ENCODE results near the gene FTSJ1. TPM values are rescaled to one million over a fixed set of nuclear protein-coding genes. Genes with fewer than 3 reads are reported as not detected.

The FTSJ1 gene
- total RNA-seq, 4 donors from 2014 or later: 45.7 to 74.7 (median 56.1) TPM

DNA sequence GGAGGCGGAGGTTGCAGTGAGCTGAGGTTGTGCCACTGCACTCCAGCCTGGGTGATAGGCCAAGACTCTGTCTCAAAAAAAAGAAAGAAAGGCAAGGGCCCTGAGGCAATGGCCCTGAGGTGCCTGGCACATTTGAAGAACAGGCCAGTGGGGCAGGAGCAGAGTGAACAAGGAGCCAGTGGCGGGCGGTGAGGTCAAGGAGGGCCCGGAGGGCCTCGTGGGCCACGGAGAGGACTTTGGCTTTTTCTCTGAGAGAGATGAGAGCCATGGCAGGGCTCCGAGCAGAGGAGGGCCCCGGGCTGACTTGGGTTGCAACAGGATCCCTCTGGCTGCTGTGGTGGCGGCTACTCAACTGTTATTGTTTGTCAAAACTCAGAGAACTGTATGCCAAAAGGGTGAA, 13.3 kb downstream of the FTSJ1 start:
- TF ChIP-seq, protein P1, sequence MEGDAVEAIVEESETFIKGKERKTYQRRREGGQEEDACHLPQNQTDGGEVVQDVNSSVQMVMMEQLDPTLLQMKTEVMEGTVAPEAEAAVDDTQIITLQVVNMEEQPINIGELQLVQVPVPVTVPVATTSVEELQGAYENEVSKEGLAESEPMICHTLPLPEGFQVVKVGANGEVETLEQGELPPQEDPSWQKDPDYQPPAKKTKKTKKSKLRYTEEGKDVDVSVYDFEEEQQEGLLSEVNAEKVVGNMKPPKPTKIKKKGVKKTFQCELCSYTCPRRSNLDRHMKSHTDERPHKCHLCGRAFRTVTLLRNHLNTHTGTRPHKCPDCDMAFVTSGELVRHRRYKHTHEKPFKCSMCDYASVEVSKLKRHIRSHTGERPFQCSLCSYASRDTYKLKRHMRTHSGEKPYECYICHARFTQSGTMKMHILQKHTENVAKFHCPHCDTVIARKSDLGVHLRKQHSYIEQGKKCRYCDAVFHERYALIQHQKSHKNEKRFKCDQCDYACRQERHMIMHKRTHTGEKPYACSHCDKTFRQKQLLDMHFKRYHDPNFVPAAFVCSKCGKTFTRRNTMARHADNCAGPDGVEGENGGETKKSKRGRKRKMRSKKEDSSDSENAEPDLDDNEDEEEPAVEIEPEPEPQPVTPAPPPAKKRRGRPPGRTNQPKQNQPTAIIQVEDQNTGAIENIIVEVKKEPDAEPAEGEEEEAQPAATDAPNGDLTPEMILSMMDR (IDR thresholded peaks at IDR 0.05): no peak
- DNase-seq (ENCODE audit: low spot score) (no peak), ATAC-seq (ENCODE audit: low FRiP score) (no peak)

DNA sequence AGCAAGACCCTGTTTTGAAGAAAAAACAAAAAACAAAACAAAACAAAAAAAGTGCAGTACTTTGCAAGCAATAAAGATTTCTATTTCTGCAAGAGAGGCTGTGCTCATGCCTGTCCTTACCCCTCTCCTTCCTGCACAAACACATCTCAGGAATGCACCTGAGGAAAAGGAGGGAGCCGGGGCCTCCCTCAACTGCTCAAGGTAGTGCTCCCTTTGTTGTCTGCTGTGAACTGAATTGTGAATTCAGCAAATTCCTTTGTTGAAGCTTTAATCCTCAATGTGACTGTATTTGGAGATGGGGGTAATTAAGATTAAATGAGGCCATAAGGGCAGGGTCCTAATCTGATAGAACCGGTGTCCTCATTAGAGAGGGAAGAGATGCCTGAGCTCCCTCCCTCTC, 13.9 kb downstream of the FTSJ1 start:
- TF ChIP-seq, protein P1 (IDR thresholded peaks at IDR 0.05): no peak
- no peak for ATAC-seq (ENCODE audit: low FRiP score)
- DNase-seq (ENCODE audit: low spot score): no peak

DNA sequence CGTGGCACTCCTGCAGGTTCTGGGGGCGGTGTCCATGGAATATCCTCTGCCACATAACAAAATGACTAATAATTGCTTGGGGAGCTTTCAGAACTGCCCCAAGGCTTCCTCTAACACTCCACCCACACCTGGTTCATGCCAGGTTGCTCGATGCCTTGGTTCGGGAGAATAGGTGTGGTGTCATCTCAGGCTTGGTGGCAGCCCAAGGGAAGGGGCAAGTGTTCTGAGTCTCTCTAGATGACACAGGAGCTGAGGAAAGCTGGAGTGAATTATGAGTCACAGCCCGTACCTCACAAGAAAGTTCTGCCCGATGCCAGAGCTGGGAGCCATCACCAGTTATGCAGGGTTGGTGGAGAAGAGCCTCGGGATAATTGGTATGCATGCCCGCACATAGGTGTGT, 14.7 kb downstream of the FTSJ1 start:
- no peak for ATAC-seq (ENCODE audit: low FRiP score)
- DNase-seq (ENCODE audit: low spot score): no peak
- TF ChIP-seq, protein P1 (IDR thresholded peaks at IDR 0.05): no peak

DNA sequence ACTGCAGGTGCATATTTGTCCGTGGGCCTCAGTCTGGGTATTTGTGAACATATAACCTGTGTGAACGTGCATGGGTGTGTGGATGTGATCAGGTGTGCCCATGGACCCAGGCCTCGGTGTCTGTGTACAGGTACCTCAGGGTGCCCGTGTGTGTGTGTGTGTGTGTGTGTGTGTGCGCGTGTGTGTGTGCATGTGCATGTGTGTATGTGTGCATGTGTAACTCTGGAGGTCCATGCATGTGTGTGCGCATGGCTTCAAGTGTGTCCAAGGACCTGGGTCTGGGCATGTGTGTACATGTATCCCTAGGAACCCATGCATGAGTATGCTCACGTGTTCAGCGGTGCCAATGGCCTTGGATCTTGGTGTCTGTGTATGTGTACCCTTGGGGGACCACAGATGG, 15.8 kb downstream of the FTSJ1 start:
- ATAC-seq (ENCODE audit: low FRiP score): no peak
- DNase-seq (ENCODE audit: low spot score): no peak
- TF ChIP-seq, protein P1 (IDR thresholded peaks at IDR 0.05): no peak

- TF ChIP-seq, protein P1 (IDR thresholded peaks at IDR 0.05): no peak
- no peak for ATAC-seq (ENCODE audit: low FRiP score)
- no peak for DNase-seq (ENCODE audit: low spot score)
Observed at GRCh38 chrX:48492293-48492910, 16.4 kb downstream of the FTSJ1 start.

DNA sequence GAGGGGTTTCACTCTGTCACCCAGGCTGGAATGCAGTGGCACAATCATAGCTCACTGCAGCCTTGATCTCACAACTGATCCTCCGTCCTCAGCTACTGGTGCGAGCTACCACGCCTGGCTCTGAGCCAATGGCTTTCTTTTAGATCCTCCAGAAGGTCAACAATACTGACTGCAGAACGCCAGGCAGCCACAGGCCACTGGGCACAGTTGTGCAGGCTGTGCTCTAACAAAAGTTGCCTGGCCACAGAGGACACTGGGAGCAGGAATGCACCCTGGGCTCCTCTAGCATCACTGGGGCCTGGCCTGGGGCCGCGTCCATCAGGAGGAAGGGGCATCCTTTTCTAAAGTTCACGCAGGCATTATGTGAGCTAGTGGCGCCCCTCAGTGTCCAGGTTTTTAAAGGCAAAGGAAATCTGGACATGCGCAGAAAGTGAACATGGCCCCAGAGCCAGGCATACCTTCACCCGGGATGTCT, 17.9 kb downstream of the FTSJ1 start:
- TF ChIP-seq, protein P1 (IDR thresholded peaks at IDR 0.05): no peak
- no peak for ATAC-seq (ENCODE audit: low FRiP score)
- DNase-seq (ENCODE audit: low spot score): no peak

DNA sequence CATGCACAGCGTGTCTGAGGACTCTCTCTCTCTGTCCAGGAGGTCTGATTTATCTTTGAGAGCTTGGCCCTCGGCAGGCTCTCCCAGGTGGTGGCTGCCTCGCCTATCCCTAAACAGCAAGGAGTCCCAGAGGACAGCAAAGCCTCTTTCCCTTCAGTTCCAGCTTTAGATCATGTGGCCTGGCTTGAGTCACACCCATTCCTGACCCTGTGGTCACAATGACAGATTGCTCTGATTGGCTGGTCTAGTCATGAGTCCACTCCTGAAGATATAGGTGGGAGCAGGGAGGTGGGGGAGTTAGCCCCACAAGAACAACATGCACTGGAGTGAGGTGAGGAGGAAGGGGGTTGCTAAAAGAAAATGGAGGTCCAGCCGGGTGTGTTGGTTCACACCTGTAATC, 20.7 kb downstream of the FTSJ1 start:
- ATAC-seq (ENCODE audit: low FRiP score): no peak
- no peak for DNase-seq (ENCODE audit: low spot score)
- TF ChIP-seq, protein P1 (IDR thresholded peaks at IDR 0.05): no peak
